HepG2 (cell line): ENCODE measurements around the gene WWC1. TPM values are rescaled to one million over a fixed set of nuclear protein-coding genes. Genes with fewer than 3 reads are reported as not detected.

Experiments used
- ATAC-seq: fragments of 200-7000 bp; cut with Tn5 transposase; 3 replicates; pipeline ENCODE4 v1.9.1; 2020; ENCODE audit warnings: mild to moderate bottlenecking, moderate library complexity
- BruUV-seq: library from RNA; stranded (reverse); fragments of 400-500 nt; replicated peaks from 2 replicates; lab custom pipeline; 2021; lab: Mats Ljungman, UMichigan
- CTCF ChIA-PET: fragments of 300-600 bp; formaldehyde crosslinking; extraction: SDS; loops from one replicate; lab custom pipeline; 2021; ENCODE audit warnings: low total read pairs, inconsistent platforms, low intra/inter-chr PET ratio; lab: Yijun Ruan, JAX
- POLR2A ChIA-PET: fragments of 350-600 bp; sonication (Branson Sonifier 250); formaldehyde crosslinking; loops from one replicate; lab custom pipeline; 2020; ENCODE audit warnings: antibody characterized with exemption, inconsistent platforms; lab: Yijun Ruan, JAX
- DNase-seq: peaks from one replicate; pipeline ENCODE4 v3.0.0-alpha.2; 2015; ENCODE audit warnings: low spot score
- FAIRE-seq: peaks from 3 replicates; lab custom pipeline; 2011; peaks lifted over from hg19 to GRCh38; lab: Jason Lieb, UNC
- H2AFZ ChIP-seq: one replicate; pipeline ENCODE4 v1.6.1; 2011; ENCODE audit warnings: low read length, inconsistent platforms
- H3K27ac ChIP-seq: fragments of 300-600 bp; 3 replicates; pipeline ENCODE4 v1.8.0; 2011; ENCODE audit warnings: mixed run types, mild to moderate bottlenecking, mixed read lengths, low read length, inconsistent platforms; ENCODE audit not compliant: insufficient read depth; ENCODE audit errors: extremely low read length
- H3K27me3 ChIP-seq, 2 experiments: fragments of 200-600 bp in 1 of 2; 2 replicates in 1 of 2; 3 replicates in 1 of 2; pipeline versions ENCODE4 v1.6.0 to v1.8.0; 2011; ENCODE audit warnings: low read length in 2 of 2, mild to moderate bottlenecking in 2 of 2, moderate library complexity in 2 of 2, inconsistent platforms in 1 of 2; ENCODE audit not compliant: insufficient read depth in 2 of 2, control insufficient read depth in 1 of 2
- H3K36me3 ChIP-seq, 2 experiments: fragments of 200-600 bp in 1 of 2; replicated peaks in 1 of 2; 2 replicates in 1 of 2; 3 replicates in 1 of 2; pipeline versions ENCODE4 v1.5.1 to v1.8.0; 2011; ENCODE audit warnings: low read length in 2 of 2, inconsistent platforms in 1 of 2; ENCODE audit not compliant: insufficient read depth in 2 of 2, control insufficient read depth in 1 of 2
- H3K4me1 ChIP-seq: 2 replicates; pipeline ENCODE4 v1.5.1; 2012; ENCODE audit warnings: low read length, inconsistent platforms; ENCODE audit not compliant: insufficient read depth
- H3K4me2 ChIP-seq: 2 replicates; pipeline ENCODE4 v1.6.0; 2011; ENCODE audit warnings: low read depth, low read length, inconsistent platforms
- H3K4me3 ChIP-seq, 3 experiments: fragments of 200-600 bp in 1 of 3; sonication (generic), shearing (Covaris generic) in 1 of 3; replicated peaks in 1 of 3; 2 replicates each; pipeline ENCODE4 v1.5.1; 2011 to 2016; ENCODE audit warnings: low read length in 3 of 3, inconsistent platforms in 2 of 3, low read depth in 2 of 3, mild to moderate bottlenecking in 2 of 3, control low read depth in 1 of 3, mixed read lengths in 1 of 3; ENCODE audit not compliant: insufficient read depth in 1 of 3
- H3K79me2 ChIP-seq: one replicate; pipeline ENCODE4 v1.6.1; 2011; ENCODE audit warnings: low read length, inconsistent platforms; ENCODE audit not compliant: insufficient read depth
- H3K9ac ChIP-seq: 2 replicates; pipeline ENCODE4 v1.6.0; 2011; ENCODE audit warnings: mild to moderate bottlenecking, low read depth, low read length, inconsistent platforms; ENCODE audit not compliant: insufficient read depth
- H3K9me3 ChIP-seq: 2 replicates; pipeline ENCODE4 v1.5.1; 2012; ENCODE audit warnings: mild to moderate bottlenecking, low read length
- H4K20me1 ChIP-seq: 2 replicates; pipeline ENCODE4 v1.6.0; 2011; ENCODE audit warnings: inconsistent platforms, mild to moderate bottlenecking, low read length, moderate library complexity; ENCODE audit not compliant: insufficient read depth
- EED ChIP-seq: sonication (generic); formaldehyde crosslinking; IDR thresholded peaks from 2 replicates; pipeline ENCODE4 v1.5.0; 2020; ENCODE audit warnings: mild to moderate bottlenecking, missing genetic modification reagents
- HHEX ChIP-seq: IDR thresholded peaks from 2 replicates; pipeline ENCODE4 v1.6.1; 2016; ENCODE audit warnings: control low read depth
- HOXA7 ChIP-seq: sonication (generic); formaldehyde crosslinking; IDR thresholded peaks from 2 replicates; pipeline ENCODE4 v1.8.1; 2022; ENCODE audit warnings: mild to moderate bottlenecking, missing genetic modification reagents, moderate library complexity
- JUN ChIP-seq: sonication (generic); formaldehyde crosslinking; IDR thresholded peaks from 2 replicates; pipeline ENCODE4 v1.4.0; 2020; ENCODE audit warnings: mild to moderate bottlenecking, missing genetic modification reagents
- NFRKB ChIP-seq: fragments of 450-650 bp; IDR thresholded peaks from 2 replicates; pipeline ENCODE4 v1.6.1; 2017
- REPIN1 ChIP-seq: sonication (generic); formaldehyde crosslinking; IDR thresholded peaks from 2 replicates; pipeline ENCODE4 v1.8.0; 2022; ENCODE audit warnings: missing genetic modification reagents, low read depth, mild to moderate bottlenecking, borderline replicate concordance
- REXO4 ChIP-seq: sonication (generic); formaldehyde crosslinking; IDR thresholded peaks from 2 replicates; pipeline ENCODE4 v1.8.0; 2022; ENCODE audit warnings: missing genetic modification reagents, mild to moderate bottlenecking, borderline replicate concordance
- RFX5 ChIP-seq: IDR thresholded peaks from 2 replicates; pipeline ENCODE4 v1.6.1; 2011; ENCODE audit warnings: low read depth, low read length, improper control_type of control experiment
- TCF12 ChIP-seq, 2 experiments: fragments of 450-650 bp in 1 of 2; sonication (generic) in 1 of 2; formaldehyde crosslinking in 1 of 2; IDR thresholded peaks; 2 replicates each; pipeline versions ENCODE4 v1.6.1 to v1.8.0; 2017 to 2022; ENCODE audit warnings: antibody characterized with exemption in 1 of 2, mild to moderate bottlenecking in 1 of 2, missing genetic modification reagents in 1 of 2, moderate library complexity in 1 of 2
- WIZ ChIP-seq: sonication (generic); formaldehyde crosslinking; IDR thresholded peaks from 2 replicates; pipeline ENCODE4 v1.5.1; 2020; ENCODE audit warnings: mild to moderate bottlenecking, missing genetic modification reagents
- ZNF251 ChIP-seq: sonication (generic); formaldehyde crosslinking; IDR thresholded peaks from 2 replicates; pipeline ENCODE4 v1.9.0; 2021; ENCODE audit warnings: mild to moderate bottlenecking, missing genetic modification reagents
- ZNF44 ChIP-seq: sonication (generic); formaldehyde crosslinking; IDR thresholded peaks from 2 replicates; pipeline ENCODE4 v1.5.1; 2020; ENCODE audit warnings: mild to moderate bottlenecking, missing genetic modification reagents
- ZNF496 ChIP-seq: sonication (generic); formaldehyde crosslinking; IDR thresholded peaks from 2 replicates; pipeline ENCODE4 v1.8.1; 2023; ENCODE audit warnings: mild to moderate bottlenecking, moderate library complexity, missing genetic modification reagents; ENCODE audit not compliant: insufficient replicate concordance
- WGBS: methylation state at CpG from one replicate; pipeline ENCODE4 v1.1.6; 2017; ENCODE audit warnings: low lambda C conversion rate; 5-methylcytosine and 5-hydroxymethylcytosine counted together
- in situ Hi-C: cut with HindIII; loops from 2 replicates; pipeline ENCODE4 v1.10.0; 2017; ENCODE audit warnings: low pct_unique_long_range_greater_than_20kb; ENCODE audit not compliant: extremely low pct_ligation_motif_present
- intact Hi-C: fragments of 100-400 bp; cut with micrococcal nuclease; formaldehyde crosslinking; loops from one replicate; pipeline ENCODE4 v1.10.0; 2022; ENCODE audit not compliant: unreplicated experiment
- polyA plus RNA-seq, 8 experiments: library from polyadenylated mRNA; depleted of rRNA in 3 of 8; stranded (reverse) in 7 of 8; unstranded in 1 of 8; fragments of >200 nt; fragmentation: Illumina TruSeq in 4 of 8; extraction: Trizol in 4 of 8; gene quantifications; 2 replicates each; pipeline versions ENCODE4 v1.2.1 to v1.2.3, GENCODE V29; 2011 to 2016; ENCODE audit warnings: low read depth in 4 of 8, missing spikeins in 1 of 8, mixed read lengths in 1 of 8; ENCODE audit not compliant: insufficient read depth in 1 of 8
- total RNA-seq, 5 experiments: library from RNA; depleted of rRNA; stranded (reverse); fragments of >200 nt; fragmentation: Illumina TruSeq; extraction: Trizol; gene quantifications; 2 replicates each; pipeline ENCODE4 v1.2.3, GENCODE V29; 2016; ENCODE audit warnings: low read depth in 1 of 5
- TF ChIP-seq, protein P1 (sequence below): sonication (generic); formaldehyde crosslinking; IDR thresholded peaks from 2 replicates; pipeline ENCODE4 v1.8.0; 2022; ENCODE audit warnings: mild to moderate bottlenecking, missing genetic modification reagents, borderline replicate concordance
- TF ChIP-seq, protein P2 (sequence below): sonication (generic); formaldehyde crosslinking; IDR thresholded peaks from 2 replicates; pipeline ENCODE4 v1.8.0; 2022; ENCODE audit warnings: missing genetic modification reagents, mild to moderate bottlenecking, inconsistent platforms, borderline replicate concordance
- TF ChIP-seq, protein P3 (sequence below): sonication (generic); formaldehyde crosslinking; conservative IDR thresholded peaks from 2 replicates; pipeline ENCODE4 v1.4.0; 2020; ENCODE audit warnings: missing genetic modification reagents

The WWC1 gene
- total and polyA plus RNA-seq, 2 of the 13 experiments (the other 11 are each of a cell fraction or from before 2014, with no cell fraction given) = 8.3 to 17.9 TPM

DNA sequence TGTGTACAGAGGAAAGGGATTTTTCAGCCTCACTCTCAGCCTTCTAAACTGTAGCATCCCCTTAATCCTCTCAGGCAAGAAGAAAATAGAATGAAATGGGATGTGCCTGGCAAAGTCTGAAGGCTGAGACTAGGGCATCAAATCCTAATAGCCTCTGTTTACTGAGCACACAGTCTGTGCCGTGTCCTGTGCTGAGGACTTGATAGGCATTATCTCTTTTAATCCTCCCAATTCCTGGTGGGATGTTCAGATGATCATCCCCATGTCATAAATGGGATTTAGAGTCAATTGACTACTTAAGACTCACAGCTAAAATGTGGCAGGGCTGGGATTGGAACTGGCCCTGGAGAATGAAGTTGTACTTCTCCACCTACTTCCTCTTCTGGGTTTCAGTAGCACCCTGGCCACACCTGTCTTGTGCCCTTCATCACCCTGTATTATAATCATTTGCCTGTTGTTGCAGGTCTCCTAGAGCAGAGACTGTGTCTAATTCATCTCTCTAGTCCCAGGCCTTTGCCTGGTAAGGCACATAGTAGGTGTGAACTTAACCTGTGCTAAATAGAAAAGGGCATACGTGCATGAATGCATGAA, 81.0 kb downstream of the WWC1 start:
- no peak overlapping the region for H3K4me2 ChIP-seq
- CTCF ChIA-PET = no interaction called here
- in situ Hi-C loops = no loop called here

DNA sequence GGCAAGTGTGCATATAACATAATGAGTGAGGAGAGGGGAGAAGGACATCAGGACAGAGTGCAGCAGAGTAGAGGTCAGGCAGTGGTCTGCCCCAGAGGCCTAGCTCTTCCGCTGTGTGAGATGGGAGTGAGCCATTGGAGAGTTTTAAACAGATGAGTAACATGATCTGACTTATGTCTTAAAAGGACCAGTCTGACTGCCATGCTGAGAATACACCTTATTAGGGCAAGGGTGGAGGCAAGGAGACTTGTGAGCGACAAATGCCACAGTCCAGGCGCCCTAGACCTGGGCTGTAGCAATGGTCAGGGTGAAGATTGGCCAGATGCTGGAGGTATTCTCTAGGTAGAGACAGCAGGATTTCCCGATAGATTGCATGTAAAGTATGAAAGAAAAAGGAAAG, 83.1 kb downstream of the WWC1 start:
- CTCF ChIA-PET = no interaction called here
- H3K4me2 ChIP-seq = no peak overlapping the region
- WGBS = 95% methylated on average over 4 of the region's 4 CpGs
- H3K4me1 ChIP-seq = no peaks in the 10 kb centered on the region
- POLR2A ChIA-PET = no interaction called here
- no peak for DNase-seq
- intact Hi-C loops = no loop called here
- BruUV-seq = no TSS peak
- no peaks in the 10 kb centered on the region for H3K9me3 ChIP-seq
- H2AFZ ChIP-seq = no peak overlapping the region
- in situ Hi-C loops = no loop called here
- no peak overlapping the region for H3K4me3 ChIP-seq
- no peak for FAIRE-seq
- no peaks in the 10 kb centered on the region for H3K79me2 ChIP-seq
- no peaks in the 10 kb centered on the region for H3K27me3 ChIP-seq
- no peaks in the 10 kb centered on the region for H3K36me3 ChIP-seq
- H3K9ac ChIP-seq = no peak overlapping the region
- H3K27ac ChIP-seq = no peak overlapping the region
- no peak for ATAC-seq
- H4K20me1 ChIP-seq = no peaks in the 10 kb centered on the region
- TF ChIP-seq TCF12 (IDR thresholded peaks at IDR 0.05) = no peak
- TF ChIP-seq TCF12 (CRISPR knock-in tag; IDR thresholded peaks at IDR 0.05) = no peak
- TF ChIP-seq ZNF496 = no peak
- no peak for TF ChIP-seq NFRKB
- no peak for TF ChIP-seq REXO4
- TF ChIP-seq, protein P1, sequence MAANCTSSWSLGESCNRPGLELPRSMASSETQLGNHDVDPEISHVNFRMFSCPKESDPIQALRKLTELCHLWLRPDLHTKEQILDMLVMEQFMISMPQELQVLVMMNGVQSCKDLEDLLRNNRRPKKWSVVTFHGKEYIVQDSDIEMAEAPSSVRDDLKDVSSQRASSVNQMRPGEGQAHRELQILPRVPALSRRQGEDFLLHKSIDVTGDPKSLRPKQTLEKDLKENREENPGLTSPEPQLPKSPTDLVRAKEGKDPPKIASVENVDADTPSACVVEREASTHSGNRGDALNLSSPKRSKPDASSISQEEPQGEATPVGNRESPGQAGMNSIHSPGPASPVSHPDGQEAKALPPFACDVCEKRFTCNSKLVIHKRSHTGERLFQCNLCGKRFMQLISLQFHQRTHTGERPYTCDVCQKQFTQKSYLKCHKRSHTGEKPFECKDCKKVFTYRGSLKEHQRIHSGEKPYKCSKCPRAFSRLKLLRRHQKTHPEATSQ = no peak
- no peak for TF ChIP-seq REPIN1 (CRISPR knock-in tag)
- TF ChIP-seq, protein P2, sequence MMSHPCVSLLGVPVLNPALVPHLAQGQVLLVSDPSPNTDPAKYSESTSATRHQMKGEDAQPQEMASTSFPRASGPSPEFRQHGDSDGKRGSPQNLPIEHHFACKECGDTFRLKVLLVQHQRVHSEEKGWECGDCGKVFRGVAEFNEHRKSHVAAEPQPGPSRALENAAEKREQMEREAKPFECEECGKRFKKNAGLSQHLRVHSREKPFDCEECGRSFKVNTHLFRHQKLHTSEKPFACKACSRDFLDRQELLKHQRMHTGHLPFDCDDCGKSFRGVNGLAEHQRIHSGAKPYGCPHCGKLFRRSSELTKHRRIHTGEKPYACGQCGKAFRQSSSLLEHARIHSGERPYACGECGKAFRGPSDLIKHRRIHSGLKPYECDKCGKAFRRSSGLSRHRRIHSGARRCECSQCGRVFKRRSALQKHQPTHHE (CRISPR knock-in tag) = no peak
- TF ChIP-seq JUN (CRISPR knock-in tag) = no peak
- TF ChIP-seq HOXA7 (CRISPR knock-in tag) = no peak
- TF ChIP-seq HHEX (CRISPR knock-in tag) = no peak
- no peak for TF ChIP-seq WIZ
- no peak for TF ChIP-seq RFX5
- TF ChIP-seq ZNF251 (CRISPR knock-in tag) = no peak
- TF ChIP-seq, protein P3, sequence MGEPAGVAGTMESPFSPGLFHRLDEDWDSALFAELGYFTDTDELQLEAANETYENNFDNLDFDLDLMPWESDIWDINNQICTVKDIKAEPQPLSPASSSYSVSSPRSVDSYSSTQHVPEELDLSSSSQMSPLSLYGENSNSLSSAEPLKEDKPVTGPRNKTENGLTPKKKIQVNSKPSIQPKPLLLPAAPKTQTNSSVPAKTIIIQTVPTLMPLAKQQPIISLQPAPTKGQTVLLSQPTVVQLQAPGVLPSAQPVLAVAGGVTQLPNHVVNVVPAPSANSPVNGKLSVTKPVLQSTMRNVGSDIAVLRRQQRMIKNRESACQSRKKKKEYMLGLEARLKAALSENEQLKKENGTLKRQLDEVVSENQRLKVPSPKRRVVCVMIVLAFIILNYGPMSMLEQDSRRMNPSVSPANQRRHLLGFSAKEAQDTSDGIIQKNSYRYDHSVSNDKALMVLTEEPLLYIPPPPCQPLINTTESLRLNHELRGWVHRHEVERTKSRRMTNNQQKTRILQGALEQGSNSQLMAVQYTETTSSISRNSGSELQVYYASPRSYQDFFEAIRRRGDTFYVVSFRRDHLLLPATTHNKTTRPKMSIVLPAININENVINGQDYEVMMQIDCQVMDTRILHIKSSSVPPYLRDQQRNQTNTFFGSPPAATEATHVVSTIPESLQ (CRISPR knock-in tag) = no peak

More for the DNA sequence above, 81.0 kb downstream of the WWC1 start:
- no peak overlapping the region for H3K27ac ChIP-seq
- WGBS = 91% methylated on average over 2 of the region's 2 CpGs
- no peak overlapping the region for H3K9ac ChIP-seq
- no peaks in the 10 kb centered on the region for H3K79me2 ChIP-seq
- intact Hi-C loops = no loop called here
- H3K36me3 ChIP-seq = no peaks in the 10 kb centered on the region
- no peak overlapping the region for H3K4me3 ChIP-seq
- no peaks in the 10 kb centered on the region for H4K20me1 ChIP-seq
- H3K4me1 ChIP-seq = no peaks in the 10 kb centered on the region
- no peaks in the 10 kb centered on the region for H3K27me3 ChIP-seq
- no peak for FAIRE-seq
- POLR2A ChIA-PET = no interaction called here
- TF ChIP-seq EED = no peak
- TF ChIP-seq ZNF44 (CRISPR knock-in tag) = no peak
- no peak for DNase-seq
- no peak overlapping the region for H2AFZ ChIP-seq
- BruUV-seq = no TSS peak
- ATAC-seq = no peak
- H3K9me3 ChIP-seq = no peaks in the 10 kb centered on the region
